Vagina (tissue), 2 donors: Measurements from ENCODE around the gene SLC27A3.

ENCODE experiments used
- CTCF ChIP-seq, 3 experiments: fragments of 450-650 bp in 2 of 3; fragments of 200-600 bp in 1 of 3; sonication (generic) in 1 of 3; IDR thresholded peaks; one replicate each; pipeline ENCODE4 v1.5.1; 2017 to 2019; ENCODE audit warnings: antibody characterized with exemption in 3 of 3, mild to moderate bottlenecking in 2 of 3, moderate library complexity in 2 of 3
- POLR2A ChIP-seq, 2 donors: fragments of 450-650 bp; IDR thresholded peaks; one replicate each; pipeline ENCODE4 v1.6.1; 2017; ENCODE audit warnings: antibody characterized with exemption in 2 of 2, mild to moderate bottlenecking in 2 of 2, moderate library complexity in 2 of 2
- POLR2AphosphoS5 ChIP-seq, 2 donors: sonication (generic); formaldehyde crosslinking; IDR thresholded peaks; one replicate each; pipeline ENCODE4 v1.9.0; 2017; ENCODE audit warnings: antibody characterized with exemption in 2 of 2, mild to moderate bottlenecking in 2 of 2, low read depth in 1 of 2; ENCODE audit not compliant: insufficient read depth in 1 of 2

- TF ChIP-seq CTCF (IDR thresholded peaks at IDR 0.05) (no peak), POLR2AphosphoS5 (IDR thresholded peaks at IDR 0.05; ENCODE audit: insufficient read depth in 1 of 2, low read depth in 1 of 2) (no peak), POLR2A (IDR thresholded peaks at IDR 0.05) (no peak)
Observed at GRCh38 chr1:153795934-153796785, 21.0 kb downstream of the SLC27A3 start.
